KG1 (cell line): ENCODE results near the gene PRIMPOL.
"Not testable (repeated sequence)": the region's sequence is repeated elsewhere in the genome, so short reads cannot be mapped to it uniquely, and the experiment has no call there.

ENCODE experiments used
- DNase-seq: peaks from one replicate; lab custom pipeline; 2025; lab: John Stamatoyannopoulos, UW

The PRIMPOL gene

GRCh38 chr4:184649026-184649970, at the start of gene PRIMPOL, which contains the start of gene CASP3:
Gene PRIMPOL, plus strand, starts transcription at chr4:184649738. Its CDS starts 7,403 bp downstream, at chr4:184657141.
Gene CASP3, minus strand, starts transcription at chr4:184649447. Its CDS starts 10,994 bp downstream, at chr4:184638453.
- peak; percentile 49 for DNase-seq

GRCh38 chr4:184600982-184601381, 48.6 kb upstream of the PRIMPOL start:
- not testable (repeated sequence) for DNase-seq

- DNase-seq = not testable (repeated sequence)
Measured at GRCh38 chr4:184602857-184603256, 46.7 kb upstream of the PRIMPOL start.

DNA sequence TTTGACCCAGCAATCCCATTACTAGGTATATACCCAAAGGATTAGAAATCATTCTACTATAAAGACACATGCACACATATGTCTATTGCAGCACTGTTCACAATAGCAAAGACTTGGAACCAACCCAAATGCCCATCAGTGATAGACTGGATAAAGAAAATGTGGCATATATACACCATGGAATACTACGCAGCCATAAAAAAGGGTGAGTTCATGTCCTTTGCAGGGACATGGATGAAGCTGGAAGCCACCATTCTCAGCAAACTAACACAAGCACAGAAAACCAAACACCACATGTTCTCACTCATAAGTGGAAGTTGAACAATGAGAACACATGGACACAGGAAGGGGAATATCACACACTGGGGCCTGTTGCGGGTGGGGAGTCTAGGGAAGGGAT, 42.1 kb upstream of the PRIMPOL start:
- not testable (repeated sequence) for DNase-seq

DNA sequence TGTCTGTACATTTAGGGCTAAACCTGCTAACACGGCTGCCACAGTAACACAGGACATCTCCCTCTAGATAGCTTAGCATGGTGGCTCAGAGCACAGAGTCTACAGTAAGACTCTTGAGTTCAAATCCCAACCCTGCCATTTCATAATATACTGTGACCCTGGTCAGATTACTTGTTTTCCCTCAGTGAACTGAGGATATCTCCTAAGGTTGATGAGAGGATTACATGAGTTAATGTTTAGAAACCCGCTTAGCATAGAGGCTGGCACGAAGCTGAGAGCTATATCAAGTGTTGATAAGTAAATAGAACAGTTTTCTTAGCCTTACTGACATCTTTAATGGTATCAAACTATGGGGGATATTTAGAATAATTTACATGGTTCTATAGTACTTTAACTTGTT, 37.5 kb upstream of the PRIMPOL start:
- DNase-seq = no peak

GRCh38 chr4:184613405-184613804, 36.1 kb upstream of the PRIMPOL start:
- no peak for DNase-seq

GRCh38 chr4:184614509-184614908, 35.0 kb upstream of the PRIMPOL start:
- DNase-seq = no peak

- not testable (repeated sequence) for DNase-seq
Measured at GRCh38 chr4:184616168-184616567, 33.4 kb upstream of the PRIMPOL start.

GRCh38 chr4:184616633-184617551, 32.6 kb upstream of the PRIMPOL start:
- DNase-seq = no peak

DNA sequence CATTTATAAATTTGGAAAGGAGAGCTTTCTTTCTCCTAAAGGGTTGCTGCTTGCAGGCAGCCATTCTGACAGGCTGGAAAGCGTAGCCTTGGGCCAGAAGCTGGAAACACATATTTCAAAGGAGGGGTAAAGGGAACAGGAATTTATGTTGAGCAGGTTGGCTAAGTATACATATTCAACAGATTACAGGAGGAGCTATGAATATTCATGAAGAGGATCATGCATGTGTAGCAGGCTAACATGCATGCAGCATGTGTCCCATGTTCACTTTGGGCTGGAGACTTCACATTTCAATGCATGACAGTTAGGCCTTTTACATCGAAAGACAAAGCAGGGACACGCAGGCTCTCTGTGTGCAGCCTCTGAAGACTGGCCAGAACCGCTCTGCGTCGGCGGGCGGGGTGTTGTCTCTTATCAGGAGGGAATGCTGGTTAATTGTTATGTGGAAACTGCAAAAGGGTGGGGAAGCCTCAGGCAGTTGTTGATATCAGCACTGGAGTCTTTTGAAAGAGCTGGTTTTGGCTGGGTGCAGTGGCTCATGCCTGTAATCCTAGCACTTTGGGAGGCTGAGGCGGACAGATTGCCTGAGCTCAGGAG, 31.8 kb upstream of the PRIMPOL start:
- DNase-seq = no peak

GRCh38 chr4:184620212-184620867, 29.2 kb upstream of the PRIMPOL start:
- DNase-seq = no peak

- DNase-seq = no peak
Measured at GRCh38 chr4:184621518-184621917, 28.0 kb upstream of the PRIMPOL start.

DNA sequence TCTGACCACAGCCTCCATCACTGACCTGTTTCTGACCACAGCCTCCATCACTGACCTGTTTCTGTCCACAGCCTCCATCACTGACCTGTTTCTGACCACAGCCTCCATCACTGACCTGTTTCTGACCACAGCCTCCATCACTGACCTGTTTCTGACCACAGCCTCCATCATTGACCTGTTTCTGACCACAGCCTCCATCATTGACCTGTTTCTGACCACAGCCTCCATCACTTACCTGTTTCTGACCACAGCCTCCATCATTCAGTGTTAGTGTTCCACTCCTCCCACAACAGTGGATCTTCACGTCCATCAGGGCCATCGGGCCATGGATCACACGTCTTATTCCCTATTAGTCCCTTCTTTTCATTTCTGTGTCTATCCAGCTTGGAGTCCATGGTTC, 25.0 kb upstream of the PRIMPOL start:
- DNase-seq = not testable (repeated sequence)

DNA sequence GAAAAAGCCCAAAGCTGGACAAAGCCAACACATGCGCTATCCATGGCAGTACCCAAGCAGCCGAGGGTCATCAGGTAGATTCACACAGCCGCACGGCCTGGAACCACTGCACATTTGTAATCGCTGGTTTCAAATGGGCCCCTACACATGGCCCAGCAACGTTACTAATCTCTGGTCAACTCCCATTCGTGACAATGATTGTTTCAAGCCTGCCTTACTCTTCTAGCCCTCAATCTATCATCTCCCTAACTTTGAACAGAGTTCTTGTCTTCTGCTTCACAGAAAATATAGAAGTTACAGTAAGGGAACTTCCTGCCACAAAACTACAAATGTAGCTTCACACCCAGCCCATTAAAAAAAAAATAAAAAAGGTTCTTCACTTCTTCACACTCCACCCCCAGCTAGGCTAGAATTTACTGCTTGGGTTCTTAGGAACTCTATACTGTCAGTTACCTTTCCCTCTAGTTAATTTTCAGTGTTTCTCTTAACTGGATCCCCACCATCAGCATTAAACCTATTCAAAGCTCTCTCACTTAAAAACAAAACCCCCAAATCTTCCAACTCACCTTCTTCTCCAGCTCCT, 24.5 kb upstream of the PRIMPOL start:
- no peak for DNase-seq

GRCh38 chr4:184625783-184626596, 23.5 kb upstream of the PRIMPOL start:
- DNase-seq = not testable (repeated sequence)

- no peak for DNase-seq
Measured at GRCh38 chr4:184628103-184628502, 21.4 kb upstream of the PRIMPOL start.

DNA sequence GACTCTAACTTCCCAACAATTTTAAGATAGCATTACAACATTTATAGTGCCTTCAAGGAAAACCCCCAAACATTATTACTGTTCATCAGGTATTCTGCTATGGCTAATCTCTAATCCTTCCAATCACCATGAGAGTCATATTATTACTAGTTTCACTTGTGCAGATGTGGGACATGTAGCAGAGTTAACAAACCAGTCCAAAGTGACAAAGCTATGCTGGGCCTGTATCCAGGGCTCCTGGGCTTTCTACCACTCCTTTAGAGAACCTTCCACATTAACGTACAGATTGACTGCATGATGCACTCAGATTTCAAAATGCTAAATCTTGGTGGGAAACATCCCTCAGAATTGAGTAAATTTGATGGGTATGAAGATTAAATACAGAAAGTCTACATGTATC, 16.7 kb upstream of the PRIMPOL start:
- no peak for DNase-seq

DNA sequence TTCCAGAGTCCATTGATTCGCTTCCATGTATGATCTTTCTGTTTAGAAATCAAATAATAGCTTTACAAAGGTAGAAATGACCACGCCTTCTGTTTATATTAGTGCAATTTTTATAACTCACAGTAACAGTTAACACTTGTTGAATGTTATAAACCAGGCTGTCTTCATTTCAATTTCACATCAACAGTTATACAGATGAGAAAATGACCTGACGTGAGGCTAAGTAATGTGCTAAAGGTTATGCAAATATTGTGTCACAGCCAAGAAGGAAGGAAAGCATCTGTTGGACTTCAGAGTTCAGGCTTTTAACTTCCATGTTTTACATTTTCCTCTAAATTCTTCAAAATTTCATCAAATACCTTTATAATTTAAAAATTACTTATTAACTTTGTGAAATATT, 14.2 kb upstream of the PRIMPOL start:
- DNase-seq = no peak

GRCh38 chr4:184636144-184636543, 13.4 kb upstream of the PRIMPOL start:
- no peak for DNase-seq

- DNase-seq = no peak
Measured at GRCh38 chr4:184636897-184637296, 12.6 kb upstream of the PRIMPOL start.
